ENCODE results near the gene ZBTB40. TPM values are rescaled to one million over a fixed set of nuclear protein-coding genes. Genes with fewer than 3 reads are reported as not detected.

Gene ZBTB40
- total RNA-seq, 1 experiment from 2014 or later, result 19.5 TPM

GRCh38 chr1:22454476-22455056, 2.9 kb downstream of the ZBTB40 start:
- no peak for TF ChIP-seq SIN3A (IDR thresholded peaks at IDR 0.05; ENCODE audit: low read depth)
- TF ChIP-seq SP1 (IDR thresholded peaks at IDR 0.05; ENCODE audit: low read depth), result no peak
- no peak for TF ChIP-seq EGR1 (IDR thresholded peaks at IDR 0.05; ENCODE audit: low read depth)
- TF ChIP-seq POLR2A (IDR thresholded peaks at IDR 0.05; ENCODE audit: borderline replicate concordance, extremely low read depth, insufficient read depth, insufficient read length), result no peak
- no peak for TF ChIP-seq ZFX (IDR thresholded peaks at IDR 0.05)
- TF ChIP-seq JUND (IDR thresholded peaks at IDR 0.05), result no peak
- TF ChIP-seq EZH2phosphoT487 (IDR thresholded peaks at IDR 0.05; ENCODE audit: borderline replicate concordance), result no peak
- TF ChIP-seq TCF7L2 (IDR thresholded peaks at IDR 0.05; ENCODE audit: borderline replicate concordance, extremely low read depth, insufficient read depth, insufficient read length), result no peak
- no peak for TF ChIP-seq ZNF274 (IDR thresholded peaks at IDR 0.05; ENCODE audit: low read depth, low read length)
- no peak for TF ChIP-seq SRF (IDR thresholded peaks at IDR 0.05; ENCODE audit: low read depth)
- TF ChIP-seq MAX (IDR thresholded peaks at IDR 0.05), result no peak
- no peak for TF ChIP-seq ELF1 (IDR thresholded peaks at IDR 0.05; ENCODE audit: borderline replicate concordance, low read depth)
- TF ChIP-seq YY1 (IDR thresholded peaks at IDR 0.05; ENCODE audit: extremely low read depth, insufficient replicate concordance, low read depth, low read length), result no peak
- TF ChIP-seq POLR2AphosphoS5 (IDR thresholded peaks at IDR 0.05; ENCODE audit: low read depth, low read length), result no peak
- no peak for TF ChIP-seq RAD21 (IDR thresholded peaks at IDR 0.05; ENCODE audit: low read depth)
- TF ChIP-seq CTCF (IDR thresholded peaks at IDR 0.05 in 2 of 3, conservative IDR thresholded peaks at IDR 0.05 in 1 of 3; ENCODE audit: borderline replicate concordance in 1 of 3, insufficient read depth in 1 of 3, low read depth in 2 of 3, low read length in 2 of 3), result no peak
- Histone ChIP-seq H3K4me1 (ENCODE audit: control insufficient read depth in 1 of 2, insufficient read depth in 2 of 2, low read length in 2 of 2) (peaks cover 10 to 13% of the 10 kb centered on the region in 2 experiments), H3K9me3 (ENCODE audit: control insufficient read depth in 1 of 2, insufficient read depth in 1 of 2, low read depth in 1 of 2, low read length in 2 of 2) (no peaks in the 10 kb centered on the region), H3K36me3 (ENCODE audit: control insufficient read depth in 1 of 2, insufficient read depth in 2 of 2, low read length in 2 of 2) (no peaks in the 10 kb centered on the region), H3K4me3 (replicated peaks in 1 of 2; ENCODE audit: low read depth in 1 of 2, low read length in 2 of 2) (no peak overlapping the region), H3K9me2 (ENCODE audit: insufficient read depth) (no peaks in the 10 kb centered on the region), H3K79me2 (ENCODE audit: insufficient read depth, low read length) (peaks cover 59% of the 10 kb centered on the region), H4K20me1 (ENCODE audit: insufficient read depth) (no peaks in the 10 kb centered on the region), H3K4me2 (ENCODE audit: low read length) (no peak overlapping the region), H3K9ac (ENCODE audit: low read length) (no peak overlapping the region), H3K27ac (ENCODE audit: low read depth, low read length) (no peak overlapping the region), H3K27me3 (ENCODE audit: insufficient read depth, low read length) (no peaks in the 10 kb centered on the region), H2AFZ (ENCODE audit: low read depth, low read length, poor library complexity, severe bottlenecking) (no peak overlapping the region)
- intact Hi-C loops (cut with micrococcal nuclease), result no loop called here
- POLR2A ChIA-PET, result no interaction called here
- DNase-seq (ENCODE audit: low read depth, low spot score) (no peak), ATAC-seq (no peak)
- no TSS peak for BruUV-seq (replicated peaks)
- RAD21 ChIA-PET (ENCODE audit: low non-redundant PET in 1 of 2, low total read pairs in 2 of 2, uncharacterized antibody in 2 of 2, unreplicated experiment in 2 of 2), result no interaction called here
- CTCF ChIA-PET, result no interaction called here

Data from HCT116 (cell line).